IMR-90 (cell line): ENCODE data around the gene COG3. TPM values are rescaled to one million over a fixed set of nuclear protein-coding genes. Genes with fewer than 3 reads are reported as not detected.
A peak's percentile ranks its signal among the peaks of the same experiment; 100 is the strongest.

Experiments
- ATAC-seq: fragments of 200-7000 bp; cut with Tn5 transposase; 2 replicates; pipeline ENCODE4 v1.9.1; 2020; ENCODE audit warnings: low read depth, mild to moderate bottlenecking, moderate library complexity
- BruUV-seq: library from RNA; stranded (reverse); fragments of 400-500 nt; replicated peaks from 2 replicates; lab custom pipeline; 2021; lab: Mats Ljungman, UMichigan
- CTCF ChIA-PET: fragments of 300-600 bp; formaldehyde crosslinking; extraction: SDS; loops from one replicate; lab custom pipeline; 2021; ENCODE audit warnings: antibody characterized with exemption; lab: Yijun Ruan, JAX
- POLR2A ChIA-PET: fragments of 300-600 bp; sonication (Branson Sonifier 250); formaldehyde crosslinking; loops from one replicate; lab custom pipeline; 2022; ENCODE audit warnings: antibody characterized with exemption; ENCODE audit not compliant: unreplicated experiment; lab: Charles Lee
- DNase-seq: peaks from one replicate; pipeline ENCODE4 v3.0.0; 2013
- H2AFZ ChIP-seq: replicated peaks from 2 replicates; pipeline ENCODE3; 2013; ENCODE audit warnings: low read length, mild to moderate bottlenecking; ENCODE audit not compliant: poor library complexity
- H2AK5ac ChIP-seq: 2 replicates; pipeline ENCODE4 v1.6.1; 2013; ENCODE audit warnings: low read depth, low read length, inconsistent platforms
- H2AK9ac ChIP-seq: replicated peaks from 2 replicates; pipeline ENCODE3; 2013; ENCODE audit warnings: mild to moderate bottlenecking, low read depth, low read length, moderate library complexity; ENCODE audit not compliant: poor library complexity
- H2BK120ac ChIP-seq: 2 replicates; pipeline ENCODE4 v1.6.1; 2013; ENCODE audit warnings: low read depth, low read length, inconsistent platforms
- H2BK15ac ChIP-seq: 3 replicates; pipeline ENCODE4 v1.6.1; 2013; ENCODE audit warnings: low read depth, low read length, inconsistent platforms
- H2BK20ac ChIP-seq: 2 replicates; pipeline ENCODE4 v1.6.1; 2013; ENCODE audit warnings: low read depth, mild to moderate bottlenecking, inconsistent platforms, low read length, moderate library complexity
- H2BK5ac ChIP-seq: 2 replicates; pipeline ENCODE4 v1.6.1; 2013; ENCODE audit warnings: mild to moderate bottlenecking, low read depth, low read length, inconsistent platforms; ENCODE audit not compliant: poor library complexity, severe bottlenecking
- H3K14ac ChIP-seq: replicated peaks from 2 replicates; pipeline ENCODE4 v1.6.1; 2013; ENCODE audit warnings: low read depth, low read length, inconsistent platforms
- H3K18ac ChIP-seq: 2 replicates; pipeline ENCODE4 v1.6.1; 2013; ENCODE audit warnings: low read depth, low read length, control low read depth
- H3K23ac ChIP-seq: 2 replicates; pipeline ENCODE4 v1.6.1; 2013; ENCODE audit warnings: low read depth, low read length, inconsistent platforms
- H3K27ac ChIP-seq: 2 replicates; pipeline ENCODE4 v1.5.1; 2013; ENCODE audit warnings: mild to moderate bottlenecking, control low read depth, low read length; ENCODE audit not compliant: insufficient read depth
- H3K27me3 ChIP-seq: 2 replicates; pipeline ENCODE4 v1.6.1; 2013; ENCODE audit warnings: low read length; ENCODE audit not compliant: control insufficient read depth, insufficient read depth
- H3K36me3 ChIP-seq: 2 replicates; pipeline ENCODE4 v1.6.1; 2013; ENCODE audit warnings: low read length, mixed read lengths; ENCODE audit not compliant: control insufficient read depth, insufficient read depth
- H3K4ac ChIP-seq: 2 replicates; pipeline ENCODE4 v1.6.1; 2013; ENCODE audit warnings: low read depth, low read length, inconsistent platforms
- H3K4me1 ChIP-seq: 2 replicates; pipeline ENCODE4 v1.6.1; 2013; ENCODE audit warnings: low read length, mixed read lengths; ENCODE audit not compliant: control insufficient read depth, insufficient read depth
- H3K4me2 ChIP-seq: 2 replicates; pipeline ENCODE4 v1.6.1; 2013; ENCODE audit warnings: low read depth, mild to moderate bottlenecking, control low read depth, low read length, moderate library complexity
- H3K4me3 ChIP-seq: 2 replicates; pipeline ENCODE4 v1.5.1; 2013; ENCODE audit warnings: low read depth, mild to moderate bottlenecking, control low read depth, low read length, moderate library complexity; ENCODE audit not compliant: insufficient read depth
- H3K56ac ChIP-seq: 2 replicates; pipeline ENCODE4 v1.6.1; 2013; ENCODE audit warnings: low read length, inconsistent platforms; ENCODE audit not compliant: insufficient read depth; ENCODE audit errors: extremely low read depth
- H3K79me1 ChIP-seq, 2 experiments: 2 replicates each; pipeline ENCODE4 v1.6.1; 2013; ENCODE audit warnings: low read length in 2 of 2, inconsistent platforms in 1 of 2, low read depth in 1 of 2
- H3K9ac ChIP-seq: 2 replicates; pipeline ENCODE4 v1.6.1; 2013; ENCODE audit warnings: low read depth, low read length, control low read depth
- H3K9me1 ChIP-seq: 2 replicates; pipeline ENCODE4 v1.6.1; 2013; ENCODE audit warnings: low read length, inconsistent platforms; ENCODE audit not compliant: insufficient read depth
- H3K9me3 ChIP-seq: 2 replicates; pipeline ENCODE4 v1.6.1; 2013; ENCODE audit warnings: low read length; ENCODE audit not compliant: control insufficient read depth, insufficient read depth
- H4K20me1 ChIP-seq: 2 replicates; pipeline ENCODE4 v1.6.1; 2013; ENCODE audit warnings: low read length, inconsistent platforms; ENCODE audit not compliant: insufficient read depth
- H4K5ac ChIP-seq: 2 replicates; pipeline ENCODE4 v1.6.1; 2013; ENCODE audit warnings: mild to moderate bottlenecking, low read depth, low read length, control low read depth
- H4K8ac ChIP-seq, 2 experiments: 2 replicates each; pipeline ENCODE4 v1.6.1; 2013; ENCODE audit warnings: low read depth in 2 of 2, low read length in 2 of 2, control low read depth in 1 of 2, inconsistent platforms in 1 of 2
- H4K91ac ChIP-seq: 2 replicates; pipeline ENCODE4 v1.6.1; 2013; ENCODE audit warnings: low read depth, low read length, inconsistent platforms; ENCODE audit not compliant: insufficient read depth
- MAFK ChIP-seq: IDR thresholded peaks from 2 replicates; pipeline ENCODE4 v1.6.1; 2012; ENCODE audit warnings: low read depth, low read length, improper control_type of control experiment
- NFE2L2 ChIP-seq: fragments of 150-350 bp; IDR thresholded peaks from 2 replicates; pipeline ENCODE4 v1.6.1; 2016; ENCODE audit warnings: low read depth, mild to moderate bottlenecking, low read length
- POLR2A ChIP-seq: IDR thresholded peaks from 2 replicates; pipeline ENCODE4 v1.6.1; 2012; ENCODE audit warnings: mild to moderate bottlenecking, low read depth, low read length
- WGBS, 2 experiments: methylation state at CpG; one replicate each; pipeline versions ENCODE4 v1.1.5 to v1.1.7; 2013; ENCODE audit warnings: missing lambda C conversion rate in 2 of 2; ENCODE audit not compliant: insufficient read length in 1 of 2; ENCODE audit errors: extremely low coverage in 2 of 2; 5-methylcytosine and 5-hydroxymethylcytosine counted together
- dilution Hi-C: fragments of 300-500 bp; cut with HindIII; formaldehyde crosslinking; loops from one replicate; pipeline ENCODE4 v1.14.3; 2018; ENCODE audit warnings: low sequenced_read_pairs; ENCODE audit not compliant: unreplicated experiment
- in situ Hi-C: fragments of 300-500 bp; cut with MboI; formaldehyde crosslinking; loops from 3 replicates; pipeline ENCODE4 v1.14.3; 2019; ENCODE audit warnings: low sequenced_read_pairs, inconsistent platforms, mixed read lengths
- intact Hi-C: fragments of 100-400 bp; cut with micrococcal nuclease; formaldehyde crosslinking; loops from 2 replicates; pipeline ENCODE4 v1.10.0; 2022
- polyA plus RNA-seq, 3 experiments: library from polyadenylated mRNA; depleted of rRNA; stranded (reverse); fragments of >200 nt; gene quantifications; 2 replicates each; pipeline ENCODE4 v1.2.3, GENCODE V29; 2012; ENCODE audit warnings: low replicate concordance in 1 of 3
- total RNA-seq: library from RNA; depleted of rRNA; stranded (reverse); fragments of >200 nt; gene quantifications from 2 replicates; pipeline ENCODE4 v1.2.3, GENCODE V29; 2012

The COG3 gene
- total and polyA plus RNA-seq, 2 of the 4 experiments (the other 2 are of a cell fraction) = 21.7 to 31.9 TPM

- in situ Hi-C loops = no loop called here
- DNase-seq = no peak
- Histone ChIP-seq H2AK5ac (no peak overlapping the region), H4K91ac (no peak overlapping the region), H3K4me3 (no peak overlapping the region), H4K20me1 (peaks cover 72% of the 10 kb centered on the region), H2BK5ac (no peak overlapping the region), H3K9ac (no peak overlapping the region), H2BK120ac (no peak overlapping the region), H3K9me3 (no peaks in the 10 kb centered on the region), H3K36me3 (peaks cover 4% of the 10 kb centered on the region; the same call in 1 of the 2 replicates), H3K9me1 (peaks cover 9% of the 10 kb centered on the region), H3K4ac (no peak overlapping the region), H2BK15ac (no peak overlapping the region), H4K8ac (no peak overlapping the region), H3K4me2 (no peak overlapping the region), H3K18ac (no peak overlapping the region), H3K14ac (no peak overlapping the region), H3K79me1 (peaks cover 15 to 66% of the 10 kb centered on the region in 2 experiments), H3K27ac (no peak overlapping the region), H4K5ac (no peak overlapping the region), H2AK9ac (no peak overlapping the region), H3K56ac (no peak overlapping the region), H3K27me3 (no peaks in the 10 kb centered on the region), H2BK20ac (no peak overlapping the region), H3K23ac (peak overlapping the region; percentile 85), H3K4me1 (peaks cover 2% of the 10 kb centered on the region; the same call in 1 of the 2 replicates), H2AFZ (no peak overlapping the region)
- ChIA-PET POLR2A (no interaction called here), CTCF (no interaction called here)
- TF ChIP-seq MAFK = no peak
- no peak for TF ChIP-seq NFE2L2
- no peak for TF ChIP-seq POLR2A
- no TSS peak for BruUV-seq
- no peak for ATAC-seq
- WGBS, 2 experiments = no CpG with 5 or more reads among the region's 1 CpG
- dilution Hi-C loops = no loop called here
- intact Hi-C loops = loop anchor here (5.0 kb wide), 1 partner anchor 51 kb away; the partner anchor contains the start of gene SLC25A30
These were observed 3.9 kb downstream of the COG3 start for GRCh38 chr13:45468635-45469034.
